ENCODE measurements around the gene CIPC.

The CIPC gene

DNA sequence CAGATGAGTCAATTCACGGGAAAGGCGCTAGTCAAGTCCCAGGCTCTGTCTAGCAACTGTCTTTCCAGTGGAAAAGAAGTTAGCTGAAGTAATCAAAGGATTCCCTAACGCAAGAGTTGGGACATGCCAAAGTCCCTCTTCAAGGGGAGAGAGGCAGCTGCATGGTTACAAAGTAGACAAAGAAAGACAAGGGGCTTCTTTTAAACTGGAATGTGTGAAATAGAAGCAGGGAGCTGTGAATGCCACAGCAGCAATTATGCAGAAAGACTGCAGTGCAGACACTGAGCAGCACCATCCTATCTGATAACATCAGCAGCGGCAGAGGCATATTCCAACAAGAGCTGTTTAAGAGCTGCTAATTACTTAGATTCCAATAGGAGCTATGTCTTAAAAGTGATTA lies 12.5 kb upstream of the CIPC start:
- no peak for FAIRE-seq
- no peak for TF ChIP-seq POLR2A (IDR thresholded peaks at IDR 0.05; ENCODE audit: low read depth, low read length)
- DNase-seq (ENCODE audit: insufficient read length, low spot score), result no peak

DNA sequence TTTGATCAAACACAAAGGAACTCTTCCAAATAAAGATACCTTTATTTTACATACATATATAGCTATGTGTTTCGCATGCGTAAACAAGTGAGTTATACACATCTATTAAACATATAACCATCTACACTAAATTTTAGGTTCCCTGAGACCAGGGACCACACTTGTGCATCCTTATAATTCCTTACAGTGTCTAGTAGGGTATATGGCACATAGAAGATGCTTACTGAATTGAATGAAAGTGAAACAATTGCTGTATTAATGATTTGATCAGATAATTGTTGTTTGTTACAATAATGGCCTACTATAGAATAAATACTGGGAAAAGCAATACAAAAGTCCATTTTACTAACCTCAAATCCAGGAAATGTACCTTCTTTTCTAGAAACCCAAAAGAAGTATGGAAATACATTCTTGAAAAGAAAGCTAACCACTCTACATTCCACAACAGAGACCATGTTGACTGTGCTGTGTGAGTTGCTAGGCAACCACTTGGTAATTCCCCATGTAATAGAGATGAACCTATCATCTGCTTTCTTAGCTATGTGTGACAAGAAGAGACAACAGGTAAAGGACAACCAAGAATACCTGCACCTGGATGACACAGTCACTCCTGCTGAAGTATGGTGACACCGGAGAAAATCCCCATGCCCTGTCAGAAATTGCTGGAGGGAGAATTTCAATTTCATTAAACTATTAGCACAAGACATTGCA lies 11.9 kb upstream of the CIPC start:
- no peak for FAIRE-seq
- no peak for TF ChIP-seq POLR2A (IDR thresholded peaks at IDR 0.05; ENCODE audit: low read depth, low read length)
- no peak for DNase-seq (ENCODE audit: insufficient read length, low spot score)

DNA sequence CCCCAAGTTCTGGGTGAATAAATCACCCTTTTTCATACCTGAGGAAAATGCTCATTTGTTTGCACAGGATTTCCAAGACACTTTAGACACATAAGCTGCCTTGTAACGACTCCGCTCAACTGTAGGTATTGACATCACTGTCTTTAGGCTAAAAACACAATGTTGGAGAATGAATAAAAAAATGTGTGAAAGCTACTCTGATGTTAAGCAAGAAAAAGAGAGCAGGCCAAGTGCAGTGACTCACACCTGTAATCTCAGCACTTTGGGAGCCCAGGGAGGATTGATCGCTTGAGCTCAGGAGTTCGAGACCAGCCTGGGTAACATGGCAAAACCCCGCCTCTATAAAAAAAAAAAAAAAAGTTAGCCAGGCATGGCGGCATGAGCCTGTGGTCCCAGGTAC lies 11.1 kb upstream of the CIPC start:
- DNase-seq (ENCODE audit: insufficient read length, low spot score) (no peak), FAIRE-seq (no peak)
- TF ChIP-seq POLR2A (IDR thresholded peaks at IDR 0.05; ENCODE audit: low read depth, low read length), result no peak

DNA sequence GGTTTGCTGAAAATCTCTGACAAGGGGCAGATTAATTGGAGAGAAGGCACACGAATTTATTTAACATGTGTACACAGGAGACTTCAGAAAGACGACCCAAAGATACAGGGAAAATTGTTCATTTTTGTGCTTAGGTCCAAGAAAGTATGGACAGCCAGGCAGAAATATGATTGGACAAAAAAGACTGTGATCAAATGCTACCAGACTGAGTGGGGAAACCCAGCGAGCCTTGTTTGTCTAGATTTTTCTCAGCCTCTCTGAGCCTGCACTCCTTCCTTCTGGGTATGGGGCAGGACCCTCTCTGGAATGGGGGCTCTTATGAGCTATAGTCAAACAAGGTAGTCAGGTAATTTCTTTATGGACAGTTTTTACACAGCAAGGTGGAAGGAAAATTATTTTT lies 10.4 kb upstream of the CIPC start:
- no peak for TF ChIP-seq POLR2A (IDR thresholded peaks at IDR 0.05; ENCODE audit: low read depth, low read length)
- FAIRE-seq (no peak), DNase-seq (ENCODE audit: insufficient read length, low spot score) (no peak)

DNA sequence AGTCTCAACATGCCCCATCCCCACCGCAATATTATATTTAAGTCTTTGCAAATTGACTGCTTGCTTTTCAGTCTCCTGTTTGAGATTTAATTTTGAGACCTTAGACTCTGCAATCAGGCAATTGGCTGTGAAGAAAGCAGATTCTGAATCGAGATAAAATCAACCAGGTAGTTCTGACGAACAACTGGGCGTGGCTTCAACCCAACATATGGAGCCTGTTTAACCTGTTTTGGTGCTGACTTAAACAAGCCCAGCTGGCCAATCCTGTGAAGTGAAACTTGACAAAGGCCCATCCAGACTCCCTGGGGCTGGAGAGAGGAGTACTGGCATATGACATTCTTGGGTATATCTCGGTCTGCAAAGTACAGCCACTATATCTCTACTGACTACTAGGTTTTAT lies 9.8 kb upstream of the CIPC start:
- no peak for DNase-seq (ENCODE audit: insufficient read length, low spot score)
- no peak for FAIRE-seq
- TF ChIP-seq POLR2A (IDR thresholded peaks at IDR 0.05; ENCODE audit: low read depth, low read length), result no peak

DNA sequence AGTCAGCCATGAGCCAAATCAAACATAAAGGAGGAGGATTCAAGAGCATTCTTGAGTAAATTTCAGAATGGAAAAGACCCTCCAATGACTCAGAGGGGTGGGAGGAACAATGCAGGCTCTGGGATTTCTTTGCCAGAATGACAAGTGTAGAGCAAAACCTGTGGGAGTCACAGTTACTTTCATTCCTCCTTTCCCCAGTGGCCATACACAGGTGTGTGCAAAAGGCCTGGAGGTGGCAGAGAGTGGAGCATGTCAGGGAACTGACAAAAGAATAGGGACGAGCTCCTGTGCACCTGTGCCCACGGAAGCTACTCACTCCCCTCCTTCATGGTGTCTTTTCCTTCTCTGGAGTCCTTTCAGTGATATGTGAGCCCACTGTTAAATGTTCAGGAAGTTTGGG lies 9.4 kb upstream of the CIPC start:
- no peak for DNase-seq (ENCODE audit: insufficient read length, low spot score)
- no peak for TF ChIP-seq POLR2A (IDR thresholded peaks at IDR 0.05; ENCODE audit: low read depth, low read length)
- FAIRE-seq, result no peak

DNA sequence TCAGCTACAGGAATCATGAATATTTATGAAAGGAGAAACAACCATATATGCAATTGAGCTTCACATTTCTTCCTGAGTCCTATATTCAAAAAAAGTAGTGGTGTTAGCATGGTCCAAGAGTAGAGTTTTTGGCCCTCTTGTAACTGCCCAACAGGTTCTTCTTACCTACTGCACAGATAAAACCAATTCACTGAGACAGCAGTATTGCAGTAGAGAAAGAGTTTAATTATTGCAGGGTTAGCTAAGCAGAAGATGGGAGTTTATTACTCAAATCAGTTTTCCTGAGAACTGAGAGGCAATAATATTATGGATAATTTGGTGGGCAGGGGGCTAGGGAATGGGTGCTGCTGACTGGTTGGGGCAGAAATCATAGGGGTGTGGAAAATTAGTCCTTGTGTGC lies 6.5 kb upstream of the CIPC start:
- DNase-seq (ENCODE audit: insufficient read length, low spot score) (no peak), FAIRE-seq (no peak)
- no peak for TF ChIP-seq POLR2A (IDR thresholded peaks at IDR 0.05; ENCODE audit: low read depth, low read length)

DNA sequence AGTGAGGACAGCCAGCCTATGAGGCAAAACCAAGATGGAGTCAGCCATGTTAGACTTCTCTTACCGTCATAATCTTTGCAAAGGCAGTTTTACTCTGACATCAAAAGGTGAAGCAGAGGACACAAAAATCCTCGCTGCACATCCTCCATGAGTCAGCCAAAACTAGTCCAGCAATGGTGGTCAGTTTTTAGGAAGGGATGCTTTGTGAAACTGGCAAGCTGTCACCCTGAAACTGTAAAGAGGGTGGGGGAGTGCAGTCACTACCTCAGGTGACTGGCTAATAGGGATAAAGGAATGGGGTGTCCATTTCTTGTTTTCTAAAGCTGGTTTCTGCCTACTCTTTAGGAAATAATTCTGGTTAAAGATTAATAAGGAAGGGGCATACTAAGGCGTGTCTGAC lies 5.4 kb upstream of the CIPC start:
- FAIRE-seq (no peak), DNase-seq (ENCODE audit: insufficient read length, low spot score) (no peak)
- no peak for TF ChIP-seq POLR2A (IDR thresholded peaks at IDR 0.05; ENCODE audit: low read depth, low read length)

DNA sequence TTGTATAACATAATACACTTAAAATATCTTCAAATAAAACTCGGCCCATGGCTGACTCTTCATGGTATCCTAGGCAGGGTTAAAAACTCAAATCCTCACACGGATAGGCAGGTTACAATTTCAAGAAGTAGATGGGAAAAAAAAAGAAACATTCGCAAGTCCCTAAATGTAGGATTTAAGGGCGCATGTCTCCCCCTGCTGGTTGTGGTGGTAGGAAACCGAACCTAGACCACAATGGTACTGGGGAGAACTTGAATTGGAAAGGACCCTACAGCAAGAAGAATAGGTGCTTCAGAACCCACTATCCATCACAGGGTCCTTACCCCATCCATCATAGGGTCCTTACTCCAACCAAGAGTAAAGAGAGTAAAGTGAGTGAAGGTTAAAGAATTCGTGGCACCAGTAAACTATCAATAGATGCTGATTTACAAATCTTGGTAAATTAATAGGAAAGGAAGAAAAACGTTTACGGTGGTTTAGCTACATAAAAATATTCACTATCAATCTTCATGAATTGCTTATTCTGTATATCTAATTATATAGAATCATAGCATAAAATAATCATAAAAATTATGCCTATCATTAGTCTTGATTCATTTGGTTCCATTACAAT lies 3.3 kb upstream of the CIPC start:
- no peak for TF ChIP-seq POLR2A (IDR thresholded peaks at IDR 0.05; ENCODE audit: low read depth, low read length)
- FAIRE-seq, result peak; percentile 57
- peak; percentile 35 for DNase-seq (ENCODE audit: insufficient read length, low spot score)

DNA sequence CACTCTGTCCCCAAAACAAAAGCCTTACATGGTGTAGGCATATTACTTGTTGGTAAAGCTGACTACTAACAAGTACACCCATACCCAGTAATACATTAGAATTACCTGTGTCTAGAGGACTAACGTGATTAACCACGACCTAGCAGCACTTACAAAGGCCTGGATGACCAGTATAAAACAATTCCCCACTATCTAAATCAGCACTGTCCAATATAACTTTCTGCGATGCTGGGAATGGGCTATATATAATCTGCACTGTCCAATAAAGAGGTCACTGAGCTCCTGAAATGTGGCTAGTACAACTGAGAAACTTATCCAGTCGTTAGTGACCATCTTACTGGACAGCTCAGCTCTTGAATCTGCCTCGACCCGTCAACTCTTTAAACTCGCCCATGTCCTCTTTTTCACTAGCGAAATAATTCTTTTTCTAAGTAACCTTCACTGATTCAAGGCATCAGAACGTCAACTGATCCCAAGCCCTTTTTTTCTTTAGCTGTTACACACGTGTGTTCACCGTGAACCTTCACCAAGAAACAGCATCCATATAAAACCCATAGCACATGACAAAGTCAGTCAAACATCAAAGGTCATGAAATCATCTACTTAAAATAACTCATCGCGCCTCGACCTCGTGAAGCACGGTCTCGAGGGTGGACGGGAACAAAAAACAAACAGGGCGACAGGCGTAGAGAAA lies 905 bp upstream of the CIPC start:
- TF ChIP-seq POLR2A (IDR thresholded peaks at IDR 0.05; ENCODE audit: low read depth, low read length), result no peak
- FAIRE-seq, result peak; percentile 11

DNA sequence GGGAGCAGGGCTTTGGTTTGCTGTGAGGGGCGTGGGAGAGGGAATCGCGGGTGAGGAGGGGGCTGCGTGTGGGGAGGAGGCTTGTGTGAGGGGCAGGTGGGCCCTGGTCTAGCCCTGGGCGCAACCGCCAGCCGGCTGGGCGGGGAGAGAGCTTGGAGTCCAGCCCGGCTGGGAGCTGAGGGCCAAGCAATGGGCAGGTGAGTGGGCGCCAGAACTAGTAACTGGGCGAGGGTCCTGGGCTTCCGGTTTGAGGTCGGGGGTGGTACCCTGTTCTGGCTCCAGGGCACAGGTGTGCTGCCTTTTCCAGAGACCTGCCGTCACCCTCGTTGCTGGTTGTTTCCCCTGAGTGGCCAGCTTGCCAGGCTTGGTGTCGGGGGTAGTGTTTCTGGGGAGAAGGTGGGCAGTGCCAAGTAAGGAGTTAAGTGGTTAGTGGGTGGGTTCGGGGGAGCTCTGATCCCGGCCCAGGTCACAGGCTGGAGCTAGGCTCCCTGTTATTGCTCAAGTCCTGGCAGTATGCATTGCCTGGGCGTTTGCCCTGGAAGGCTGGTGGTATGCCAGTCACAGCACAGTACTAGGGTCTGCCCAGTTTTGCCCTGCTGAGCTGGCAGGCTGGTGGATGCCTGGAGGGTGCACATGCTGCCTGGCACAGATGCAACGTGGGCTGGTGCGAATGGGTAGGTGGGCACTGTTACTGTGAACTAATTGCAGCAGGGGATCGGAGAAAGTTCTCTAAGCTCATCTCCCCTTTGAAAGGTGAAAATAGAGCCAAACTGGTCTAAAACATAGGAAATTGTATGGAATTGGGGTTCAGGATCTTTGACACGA lies 683 bp downstream of the CIPC start:
- TF ChIP-seq POLR2A (IDR thresholded peaks at IDR 0.05; ENCODE audit: low read depth, low read length), result no peak
- DNase-seq (ENCODE audit: insufficient read length, low spot score), result no peak
- FAIRE-seq, result no peak

More for the DNA sequence above, 905 bp upstream of the CIPC start:
- no peak for DNase-seq (ENCODE audit: insufficient read length, low spot score)

DNA sequence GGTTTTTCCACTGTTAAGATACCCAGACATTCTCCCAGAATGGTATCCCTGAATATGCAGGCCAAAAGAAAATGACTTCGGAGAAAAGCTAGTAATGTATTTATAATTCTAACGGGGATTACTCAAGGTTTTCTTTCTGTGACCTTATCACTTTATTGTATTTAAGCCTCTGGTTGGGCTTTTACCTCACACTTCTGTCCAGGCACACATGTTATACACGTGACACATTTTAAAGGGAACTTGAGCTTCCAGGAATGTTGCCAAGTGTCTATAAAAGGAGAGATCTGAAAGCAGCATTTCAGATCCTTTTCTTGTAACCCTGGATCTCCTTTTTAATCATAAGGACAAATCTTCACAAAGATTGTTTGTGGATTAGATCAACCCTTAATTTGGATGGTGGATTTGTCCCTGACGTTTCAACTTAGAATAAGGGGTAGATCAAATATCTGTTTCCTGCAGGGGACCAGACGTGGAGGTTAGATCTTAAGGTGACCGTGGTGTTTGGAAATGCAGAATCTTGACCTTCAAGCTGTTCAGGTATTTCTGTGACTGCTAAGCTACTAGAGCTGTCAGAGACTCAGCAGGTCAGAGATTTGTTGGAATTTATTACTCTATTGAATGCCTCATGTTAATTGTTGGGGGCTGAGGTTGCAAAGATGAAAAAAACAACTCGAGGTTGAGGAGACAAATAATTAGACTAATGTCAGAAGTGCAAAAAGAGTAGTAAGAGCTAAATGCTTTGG lies 1.5 kb downstream of the CIPC start:
- no peak for DNase-seq (ENCODE audit: insufficient read length, low spot score)
- FAIRE-seq, result no peak
- no peak for TF ChIP-seq POLR2A (IDR thresholded peaks at IDR 0.05; ENCODE audit: low read depth, low read length)

DNA sequence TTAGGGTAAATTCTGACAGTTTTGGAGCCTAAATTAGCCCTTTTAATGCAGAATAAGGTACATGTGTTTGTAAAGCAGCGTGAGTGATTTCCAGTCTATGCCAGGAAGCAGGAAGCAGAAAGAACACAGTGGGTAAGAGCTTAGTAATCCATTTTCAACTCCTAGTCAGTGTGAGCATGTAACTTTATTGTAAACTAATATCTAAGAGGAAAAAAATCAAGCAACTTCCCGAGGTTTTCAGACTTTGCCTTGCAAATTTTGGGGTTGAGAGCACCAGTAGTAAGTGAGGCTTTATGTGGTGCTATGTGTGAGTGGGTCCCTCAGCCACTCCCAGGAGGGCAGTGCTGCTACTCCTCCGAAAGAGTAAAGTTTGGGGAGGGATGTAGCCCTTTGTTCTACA lies 2.9 kb downstream of the CIPC start:
- FAIRE-seq (no peak), DNase-seq (ENCODE audit: insufficient read length, low spot score) (no peak)
- TF ChIP-seq POLR2A (IDR thresholded peaks at IDR 0.05; ENCODE audit: low read depth, low read length), result no peak
